ENCODE results near the gene HOXC10.
A peak's percentile ranks its signal among the peaks of the same experiment; 100 is the strongest.

HOXC10 gene

DNA sequence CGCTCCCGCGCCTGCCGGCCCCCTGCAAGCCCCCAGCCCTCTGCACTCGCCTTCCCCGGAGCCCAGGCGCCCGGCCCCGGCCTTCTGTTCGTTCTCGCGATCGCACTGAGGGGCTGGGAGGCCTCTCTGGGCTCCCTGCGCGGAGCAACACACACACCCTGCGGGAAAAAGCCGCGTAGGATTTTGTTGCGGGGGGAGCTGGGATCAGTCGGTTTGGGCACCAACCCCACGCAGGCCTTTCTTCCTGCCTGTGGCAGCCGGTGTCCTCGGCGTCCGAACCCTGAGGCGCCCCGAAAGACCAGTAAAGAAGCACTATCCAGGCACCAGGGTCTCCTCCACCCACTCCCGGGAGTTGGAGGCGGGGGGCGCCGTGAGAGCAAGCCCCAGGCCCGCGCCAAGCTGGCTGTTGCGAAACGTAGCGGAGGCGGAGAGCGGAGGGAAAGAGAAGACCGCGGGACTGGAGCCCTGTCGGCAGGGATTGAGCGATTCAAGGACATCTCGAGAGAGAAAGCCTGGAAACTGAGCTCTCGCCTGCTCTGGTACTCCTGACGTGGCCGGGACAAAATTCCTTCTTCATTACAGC lies 46.0 kb downstream of the HOXC10 start:
- DNase-seq, result no peak

- DNase-seq, result no peak
These were observed 46.5 kb downstream of the HOXC10 start for GRCh38 chr12:54031480-54031879.

DNA sequence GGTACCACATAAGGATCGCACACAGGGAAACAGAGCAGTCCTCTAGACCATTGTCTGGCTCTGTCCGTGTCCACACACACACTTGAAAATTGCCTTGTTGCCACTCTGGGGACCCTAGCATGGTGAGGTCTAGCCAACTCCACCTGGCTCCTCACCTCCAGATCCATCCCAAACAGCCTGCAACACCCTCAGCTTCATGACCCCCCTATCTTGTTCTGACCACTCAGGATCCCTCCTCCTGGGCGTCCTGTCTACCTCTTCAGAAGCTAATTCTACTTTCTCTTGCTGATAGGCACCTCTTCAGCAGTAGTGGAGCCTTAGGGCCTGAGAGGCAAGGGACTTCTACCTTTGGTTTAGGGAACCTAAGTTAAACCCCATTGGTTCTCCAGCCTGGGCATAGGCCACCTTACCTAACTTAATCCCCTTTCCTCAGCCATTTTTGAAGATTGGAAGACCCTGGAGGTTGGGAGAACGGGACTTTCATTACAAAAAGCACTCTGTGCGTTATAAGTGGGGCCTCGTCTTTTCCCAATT lies 47.2 kb downstream of the HOXC10 start:
- no peak for DNase-seq

- peak; percentile 69 for DNase-seq
These were observed 47.7 kb downstream of the HOXC10 start, which contains the start of gene HOXC5 for GRCh38 chr12:54032627-54033100. Gene HOXC5 (plus strand): TSS chr12:54033050. CDS start chr12:54033123, 73 bp downstream.

DNA sequence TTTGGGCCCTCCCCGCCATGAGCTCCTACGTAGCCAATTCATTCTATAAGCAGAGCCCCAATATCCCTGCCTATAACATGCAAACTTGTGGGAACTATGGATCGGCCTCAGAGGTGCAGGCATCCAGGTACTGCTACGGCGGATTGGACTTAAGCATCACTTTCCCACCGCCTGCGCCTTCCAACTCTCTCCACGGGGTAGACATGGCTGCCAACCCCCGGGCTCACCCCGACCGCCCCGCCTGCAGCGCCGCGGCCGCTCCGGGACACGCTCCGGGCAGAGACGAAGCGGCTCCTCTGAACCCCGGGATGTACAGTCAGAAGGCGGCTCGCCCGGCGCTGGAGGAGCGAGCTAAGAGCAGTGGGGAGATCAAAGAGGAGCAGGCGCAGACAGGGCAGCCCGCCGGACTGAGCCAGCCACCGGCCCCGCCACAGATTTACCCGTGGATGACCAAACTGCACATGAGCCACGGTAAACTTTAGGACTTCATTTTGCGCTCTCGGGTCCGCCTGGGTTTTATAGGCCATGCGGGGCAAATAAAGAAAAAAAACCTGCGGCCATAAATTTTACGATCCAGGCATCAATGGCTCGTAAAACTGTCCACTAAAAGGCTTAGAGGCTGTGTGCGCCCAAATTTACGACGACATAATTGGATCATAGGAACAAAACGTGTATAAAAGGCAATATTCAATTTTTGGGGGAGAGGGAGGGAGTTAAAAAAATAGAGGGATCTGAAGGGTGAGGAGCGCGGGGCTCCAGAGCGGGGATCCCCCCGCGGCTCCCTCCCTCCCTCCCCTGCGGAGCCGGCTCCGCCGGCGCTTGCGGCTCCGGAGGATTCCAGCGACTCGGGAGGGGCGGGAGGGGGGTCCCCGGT lies 48.4 kb downstream of the HOXC10 start:
- no peak for DNase-seq

GRCh38 chr12:54033980-54034784 lies 49.2 kb downstream of the HOXC10 start:
- no peak for DNase-seq

DNA sequence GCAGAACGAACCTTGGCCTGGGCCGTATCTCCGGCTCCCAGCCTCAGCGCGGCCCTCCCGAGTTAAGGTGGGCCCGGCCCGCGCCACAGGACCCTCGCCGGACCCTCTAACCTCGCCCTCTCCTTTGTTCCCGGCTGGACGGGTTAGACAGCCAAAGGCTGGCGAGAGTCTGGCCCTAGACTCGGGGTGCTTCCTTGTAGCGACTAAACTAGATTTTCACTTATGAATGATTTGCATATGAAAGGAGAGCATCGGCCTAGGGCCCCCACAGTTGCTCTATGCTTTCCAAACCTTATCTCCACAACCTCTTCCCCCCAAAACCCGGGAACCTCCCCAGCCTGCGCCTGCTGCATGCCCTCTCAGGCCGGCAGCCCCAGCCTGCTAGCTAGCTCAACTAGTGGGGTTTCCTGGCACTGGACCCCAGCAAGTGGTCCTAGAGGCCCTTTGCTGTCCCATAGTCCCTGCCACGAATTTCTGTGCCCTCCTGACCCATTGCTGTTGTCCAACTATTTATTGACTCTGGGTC lies 49.9 kb downstream of the HOXC10 start:
- DNase-seq, result no peak

DNA sequence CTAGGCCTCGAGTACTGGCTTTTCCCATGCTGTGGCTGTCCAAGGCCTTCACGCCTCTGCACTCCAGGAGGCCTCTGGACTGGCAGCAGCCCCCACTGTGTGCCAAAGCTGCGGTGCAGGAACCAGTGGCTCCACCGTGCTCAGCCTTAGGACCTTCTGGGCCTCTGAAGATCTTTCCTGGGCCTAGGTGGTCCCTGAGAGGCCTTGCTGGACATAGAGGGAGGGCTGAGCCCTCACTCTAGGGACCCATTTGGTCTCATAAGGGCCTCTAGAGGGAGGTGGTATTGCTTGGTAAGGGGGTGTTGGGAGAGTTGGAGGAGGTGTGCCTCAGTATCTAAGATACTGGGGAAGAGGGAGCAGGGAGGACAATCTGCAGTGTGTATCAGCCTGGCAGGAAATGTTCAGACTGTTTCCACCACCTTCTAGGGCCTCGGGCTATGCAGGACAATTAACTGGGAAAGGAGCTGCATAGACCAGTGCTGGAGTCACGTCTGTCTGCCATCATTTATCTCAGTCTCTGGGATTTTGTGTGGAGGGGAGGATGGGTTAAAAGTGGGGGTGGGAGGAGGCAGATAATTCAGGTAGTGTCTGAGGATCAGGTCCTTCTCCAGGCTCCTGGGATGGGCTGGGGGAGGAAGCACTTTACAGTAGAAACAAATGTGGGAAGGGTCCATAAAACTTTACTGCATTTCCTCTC lies 50.8 kb downstream of the HOXC10 start:
- DNase-seq, result no peak

- no peak for DNase-seq
These were observed 51.8 kb downstream of the HOXC10 start for GRCh38 chr12:54036620-54037359.

- DNase-seq, result no peak
These were observed 52.7 kb downstream of the HOXC10 start for GRCh38 chr12:54037360-54038283.

DNA sequence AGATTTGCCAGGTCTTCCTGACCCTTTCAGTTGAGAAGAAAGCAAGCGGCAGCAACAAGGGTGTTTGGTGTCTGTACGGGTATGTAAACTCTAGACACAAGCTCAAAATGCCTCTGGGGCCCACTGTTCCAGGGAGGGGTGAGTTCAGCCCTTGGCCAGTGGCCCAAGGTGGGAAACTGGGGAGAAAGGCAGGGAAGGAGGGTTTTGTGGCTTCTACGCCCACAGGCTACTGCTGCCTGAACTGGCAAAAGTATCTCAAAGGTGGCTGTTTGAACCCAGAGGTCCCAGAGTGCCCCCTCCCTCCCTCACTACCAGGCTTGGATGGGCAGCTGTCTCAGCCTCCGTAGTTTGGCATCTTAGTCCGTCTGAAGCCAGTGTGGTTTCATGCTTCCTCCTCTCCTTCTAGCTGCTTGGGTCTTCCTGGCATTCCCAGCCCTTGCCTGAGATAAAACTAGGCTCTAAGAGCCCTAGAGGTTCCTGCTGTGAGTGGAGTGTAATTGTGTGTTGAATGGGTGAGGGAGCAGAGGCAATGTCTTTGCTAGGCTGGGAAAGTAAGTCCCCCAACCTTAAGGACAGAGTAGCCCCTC lies 53.4 kb downstream of the HOXC10 start:
- no peak for DNase-seq

GRCh38 chr12:54038871-54039414 lies 54.0 kb downstream of the HOXC10 start:
- DNase-seq, result no peak

GRCh38 chr12:54039417-54040147 lies 54.6 kb downstream of the HOXC10 start:
- no peak for DNase-seq
